Liver (tissue), 10 donors: ENCODE results near the gene TSEN2. TPM values are rescaled to one million over a fixed set of nuclear protein-coding genes. Genes with fewer than 3 reads are reported as not detected.

Source experiments
- DNase-seq: peaks from one replicate; pipeline ENCODE4 v3.0.0-alpha.2; 2017; ENCODE audit warnings: low spot score
- H3K27ac ChIP-seq, 2 donors: one replicate each; pipeline ENCODE4 v1.7.0; 2013; ENCODE audit warnings: inconsistent platforms in 2 of 2, low read length in 2 of 2, control low read depth in 1 of 2, low read depth in 1 of 2, mild to moderate bottlenecking in 1 of 2
- H3K27me3 ChIP-seq, 4 donors: one replicate each; pipeline versions ENCODE4 v1.6.1 to v1.7.0; 2013; ENCODE audit warnings: low read length in 3 of 4, inconsistent platforms in 1 of 4, mild to moderate bottlenecking in 1 of 4, moderate library complexity in 1 of 4; ENCODE audit not compliant: control insufficient read depth in 4 of 4, insufficient read depth in 4 of 4
- H3K36me3 ChIP-seq, 4 donors: one replicate each; pipeline versions ENCODE4 v1.6.1 to v1.7.0; 2013; ENCODE audit warnings: low read length in 3 of 4, mild to moderate bottlenecking in 3 of 4, low read depth in 1 of 4, moderate library complexity in 1 of 4; ENCODE audit not compliant: control insufficient read depth in 4 of 4, insufficient read depth in 3 of 4
- H3K4me1 ChIP-seq, 4 donors: one replicate each; pipeline versions ENCODE4 v1.6.1 to v1.7.0; 2013; ENCODE audit warnings: low read length in 3 of 4, mild to moderate bottlenecking in 3 of 4, moderate library complexity in 1 of 4; ENCODE audit not compliant: control insufficient read depth in 4 of 4, insufficient read depth in 4 of 4
- H3K4me3 ChIP-seq, 3 donors: one replicate each; pipeline versions ENCODE4 v1.6.1 to v1.7.0; 2013; ENCODE audit warnings: low read length in 3 of 3, control low read depth in 1 of 3, low read depth in 1 of 3, mild to moderate bottlenecking in 1 of 3
- H3K9ac ChIP-seq, 2 donors: one replicate each; pipeline ENCODE4 v1.7.0; 2013; ENCODE audit warnings: low read length in 2 of 2, mild to moderate bottlenecking in 2 of 2, moderate library complexity in 2 of 2, control low read depth in 1 of 2, low read depth in 1 of 2
- H3K9me3 ChIP-seq, 4 donors: one replicate each; pipeline versions ENCODE4 v1.6.1 to v1.7.0; 2013; ENCODE audit warnings: low read length in 3 of 4; ENCODE audit not compliant: control insufficient read depth in 4 of 4
- EGR1 ChIP-seq, 2 donors: IDR thresholded peaks; 2 replicates each; pipeline ENCODE4 v1.6.1; 2016 to 2018; ENCODE audit warnings: antibody characterized with exemption in 2 of 2, low read depth in 2 of 2
- HNF4G ChIP-seq: IDR thresholded peaks from 2 replicates; pipeline ENCODE4 v1.6.1; 2016; ENCODE audit warnings: antibody characterized with exemption
- NR2F2 ChIP-seq: IDR thresholded peaks from 2 replicates; pipeline ENCODE4 v1.6.1; 2016; ENCODE audit warnings: antibody characterized with exemption
- RAD21 ChIP-seq, 2 donors: IDR thresholded peaks; 2 replicates each; pipeline ENCODE4 v1.6.1; 2016; ENCODE audit warnings: antibody characterized with exemption in 2 of 2, mild to moderate bottlenecking in 2 of 2
- REST ChIP-seq: IDR thresholded peaks from 2 replicates; pipeline ENCODE4 v1.6.1; 2016; ENCODE audit warnings: antibody characterized with exemption, mild to moderate bottlenecking
- RXRA ChIP-seq, 2 donors: IDR thresholded peaks; 2 replicates each; pipeline ENCODE4 v1.6.1; 2017 to 2018; ENCODE audit warnings: antibody characterized with exemption in 2 of 2, mild to moderate bottlenecking in 1 of 2
- TAF1 ChIP-seq: conservative IDR thresholded peaks from 2 replicates; pipeline ENCODE4 v1.6.1; 2016; ENCODE audit warnings: antibody characterized with exemption, mild to moderate bottlenecking
- WGBS: extraction: QIAGEN DNeasy Blood & Tissue Kit; methylation state at CpG from one replicate; pipeline ENCODE4 v1.1.7; 2013; 5-methylcytosine and 5-hydroxymethylcytosine counted together
- polyA plus RNA-seq, 2 donors: library from polyadenylated mRNA; stranded (reverse) in 1 of 2; unstranded in 1 of 2; fragments of 200-250 nt in 1 of 2; fragments of >200 nt in 1 of 2; fragmentation: Nextera tagmentation in 1 of 2; extraction: Ambion mirVana in 1 of 2; gene quantifications; one replicate each; pipeline versions ENCODE4 v1.2.1 to v1.2.3, GENCODE V29; 2013 to 2015
- small RNA-seq: library from RNA; depleted of rRNA; stranded (forward); fragments of <200 nt; gene quantifications from one replicate; pipeline ENCODE3, GENCODE V24; 2014
- total RNA-seq, 2 donors: library from RNA; depleted of rRNA; stranded (reverse); fragments of >200 nt; gene quantifications; one replicate each; pipeline ENCODE4 v1.2.3, GENCODE V29; 2014
- donor health status: healthy.
- donor health status: healthy.
- donor health status: healthy.
- donor health status: healthy.
- donor health status: healthy.

Gene TSEN2
- total and polyA plus RNA-seq, 4 donors = 4.1 to 14.1 (median 6.9) TPM

GRCh38 chr3:12582730-12583129, 98.5 kb downstream of the TSEN2 start:
- H3K4me3 ChIP-seq = no peak overlapping the region
- H3K4me1 ChIP-seq = peaks cover 0 to 8% (median 4%) of the 10 kb centered on the region in 4 donors
- 91% methylated on average over 4 of the region's 4 CpGs for WGBS

More at GRCh38 chr3:12582730-12583129, 98.5 kb downstream of the TSEN2 start:
- H3K9ac ChIP-seq = no peak overlapping the region
- H3K27ac ChIP-seq = no peak overlapping the region
- H3K27me3 ChIP-seq = no peaks in the 10 kb centered on the region
- no peak for DNase-seq
- H3K36me3 ChIP-seq = peaks cover 17 to 69% (median 50%) of the 10 kb centered on the region in 4 donors
- TF ChIP-seq RAD21 (IDR thresholded peaks at IDR 0.05) (no peak), TAF1 (no peak), EGR1 (IDR thresholded peaks at IDR 0.05; ENCODE audit: low read depth in 2 of 2) (no peak), HNF4G (no peak), RXRA (IDR thresholded peaks at IDR 0.05) (no peak), REST (no peak), NR2F2 (no peak)
- no peaks in the 10 kb centered on the region for H3K9me3 ChIP-seq

Small RNAs within 50 kb of the gene (small RNA-seq; reads per million reads assigned to genes)
- gene RF00017 (not detected), gene RNA5SP123 (not detected), gene RNU6-377P (not detected)

Other genes starting within 250 kb of the TSEN2 start
- gene PPARG, start 195.4 kb upstream of the TSEN2 start, total RNA-seq = 10 to 100 TPM in 1 of 2 donors, 1 to 10 TPM in 1; 7.6 to 15.7 TPM
- gene PPARG, start 195.4 kb upstream of the TSEN2 start, polyA plus RNA-seq = 1 to 10 TPM; 5.2 to 6.4 TPM
- under 1 TPM; 0.17 to 0.42 TPM for gene MKRN2OS, start 61.0 kb downstream of the TSEN2 start, total RNA-seq
- under 1 TPM; 0.06 to 0.17 TPM for gene MKRN2OS, start 61.0 kb downstream of the TSEN2 start, polyA plus RNA-seq
- 10 to 100 TPM; 12.9 to 17.3 TPM for gene MKRN2, start 72.6 kb downstream of the TSEN2 start, total RNA-seq
- 10 to 100 TPM in 1 of 2 donors, 1 to 10 TPM in 1; 6.1 to 10.5 TPM for gene MKRN2, start 72.6 kb downstream of the TSEN2 start, polyA plus RNA-seq
- gene RAF1, start 179.6 kb downstream of the TSEN2 start, total RNA-seq = 10 to 100 TPM; 74.2 to 92.3 TPM
- 10 to 100 TPM; 44.3 to 52.3 TPM for gene RAF1, start 179.6 kb downstream of the TSEN2 start, polyA plus RNA-seq